ENCODE measurements around the gene NMU.
A peak's percentile ranks its signal among the peaks of the same experiment; 100 is the strongest.
"Not testable (repeated sequence)": the region's sequence is repeated elsewhere in the genome, so short reads cannot be mapped to it uniquely, and the experiment has no call there.

Gene NMU

DNA sequence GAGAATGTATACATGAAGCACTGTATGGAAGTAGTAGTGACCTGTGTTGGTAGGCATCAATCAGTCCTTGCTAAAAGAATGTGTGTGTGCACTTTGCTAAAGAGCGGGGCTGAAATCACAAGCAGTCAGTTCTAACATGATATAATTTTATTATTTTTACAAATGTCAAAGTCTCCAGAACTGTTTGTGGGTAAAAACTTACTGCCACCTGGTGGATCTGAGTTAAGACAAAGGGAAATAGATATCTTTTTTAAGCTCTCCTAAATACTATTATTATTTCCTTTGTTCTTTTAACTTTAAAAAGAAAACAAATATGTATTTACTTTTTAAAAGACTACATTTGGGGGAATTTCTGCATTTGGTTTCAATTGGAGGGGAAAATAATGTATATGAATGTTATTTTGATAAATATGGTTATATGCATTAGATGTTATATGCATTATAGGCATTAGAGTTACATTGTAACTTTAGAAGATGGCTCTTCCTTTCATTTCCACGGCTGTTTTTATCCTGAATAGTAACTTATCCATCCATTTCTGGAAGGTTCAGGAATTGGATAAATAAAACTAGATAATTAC lies 81.6 kb downstream of the NMU start:
- TF ChIP-seq, protein P1, sequence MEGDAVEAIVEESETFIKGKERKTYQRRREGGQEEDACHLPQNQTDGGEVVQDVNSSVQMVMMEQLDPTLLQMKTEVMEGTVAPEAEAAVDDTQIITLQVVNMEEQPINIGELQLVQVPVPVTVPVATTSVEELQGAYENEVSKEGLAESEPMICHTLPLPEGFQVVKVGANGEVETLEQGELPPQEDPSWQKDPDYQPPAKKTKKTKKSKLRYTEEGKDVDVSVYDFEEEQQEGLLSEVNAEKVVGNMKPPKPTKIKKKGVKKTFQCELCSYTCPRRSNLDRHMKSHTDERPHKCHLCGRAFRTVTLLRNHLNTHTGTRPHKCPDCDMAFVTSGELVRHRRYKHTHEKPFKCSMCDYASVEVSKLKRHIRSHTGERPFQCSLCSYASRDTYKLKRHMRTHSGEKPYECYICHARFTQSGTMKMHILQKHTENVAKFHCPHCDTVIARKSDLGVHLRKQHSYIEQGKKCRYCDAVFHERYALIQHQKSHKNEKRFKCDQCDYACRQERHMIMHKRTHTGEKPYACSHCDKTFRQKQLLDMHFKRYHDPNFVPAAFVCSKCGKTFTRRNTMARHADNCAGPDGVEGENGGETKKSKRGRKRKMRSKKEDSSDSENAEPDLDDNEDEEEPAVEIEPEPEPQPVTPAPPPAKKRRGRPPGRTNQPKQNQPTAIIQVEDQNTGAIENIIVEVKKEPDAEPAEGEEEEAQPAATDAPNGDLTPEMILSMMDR (IDR thresholded peaks at IDR 0.05; ENCODE audit: control extremely low read depth, extremely low read depth, low read depth, missing control alignments) = peak; percentile 28
- peak; percentile 26 for DNase-seq (ENCODE audit: extremely low spot score)
- ChIA-PET POLR2A (no interaction called here), CTCF (interaction anchor here (0.6 to 1.5 kb wide), 8 partner anchors 9 to 370 kb away, joined by 3 to 6 read pairs (median 4); no protein-coding TSS in a partner anchor)

DNA sequence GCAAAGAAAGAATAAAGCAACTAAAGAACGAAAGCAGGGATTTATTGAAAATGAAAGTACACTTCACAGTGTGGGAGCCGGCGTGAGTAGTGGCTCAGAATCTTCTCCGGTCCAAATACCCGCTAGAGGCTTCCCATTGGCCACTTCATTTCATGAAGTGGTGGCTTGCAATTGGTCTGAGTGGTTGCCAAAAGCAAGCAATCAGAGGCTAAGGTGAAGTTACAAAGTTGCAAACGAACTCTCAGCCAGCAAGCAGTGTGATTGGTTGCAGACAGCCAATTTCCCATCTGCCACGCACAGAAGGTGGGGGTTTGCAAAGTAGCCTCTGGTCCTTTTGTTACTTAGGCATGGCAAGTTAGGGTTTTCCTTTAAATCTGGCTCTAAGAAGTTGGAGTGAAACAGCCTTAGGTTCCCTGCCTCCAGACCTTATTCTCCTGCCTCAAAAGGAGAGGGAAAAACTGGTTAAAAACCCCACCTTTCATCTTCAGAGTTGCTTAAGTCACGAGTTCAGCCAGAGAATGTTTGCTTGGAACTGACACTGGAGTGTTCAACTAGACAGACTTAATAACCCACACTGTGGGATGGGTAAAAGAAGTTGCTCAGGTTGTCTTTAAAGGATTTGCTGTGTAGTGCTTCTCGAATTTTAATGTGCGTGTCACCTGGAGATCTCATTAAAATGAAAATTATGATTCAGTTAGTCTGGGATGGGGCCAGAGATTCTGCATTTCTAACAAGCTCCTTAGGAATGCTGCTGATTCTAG lies 82.5 kb downstream of the NMU start:
- POLR2A ChIA-PET = no interaction called here
- no peak for DNase-seq (ENCODE audit: extremely low spot score)
- TF ChIP-seq, protein P1 (IDR thresholded peaks at IDR 0.05; ENCODE audit: control extremely low read depth, extremely low read depth, low read depth, missing control alignments) = no peak
- CTCF ChIA-PET = interaction anchor here (1.2 to 1.5 kb wide), 4 partner anchors 11 to 209 kb away, joined by 3 to 6 read pairs (median 4); no protein-coding TSS in a partner anchor

DNA sequence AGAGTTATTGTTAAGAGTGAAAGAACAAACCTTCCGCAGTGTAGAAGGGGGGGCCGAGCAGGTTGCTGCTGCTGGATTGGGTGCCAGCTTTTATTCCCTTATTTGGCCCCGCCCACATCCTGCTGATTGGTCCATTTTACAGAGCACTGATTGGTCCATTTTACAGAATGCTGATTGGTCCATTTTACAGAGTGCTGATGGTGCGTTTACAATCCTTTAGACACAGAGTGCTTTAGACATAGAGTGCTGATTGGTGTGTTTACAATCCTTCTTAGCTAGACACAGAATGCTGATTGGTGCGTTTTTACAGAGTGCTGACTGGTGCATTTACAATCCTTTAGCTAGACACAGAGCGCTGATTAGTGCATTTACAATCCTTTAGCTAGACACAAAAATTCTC lies 84.1 kb downstream of the NMU start:
- DNase-seq (ENCODE audit: extremely low spot score); POLR2A ChIA-PET: not testable (repeated sequence)
- CTCF ChIA-PET = interaction anchor here (1.4 kb wide), 1 partner anchor 12 kb away, joined by 6 read pairs; no protein-coding TSS in a partner anchor

DNA sequence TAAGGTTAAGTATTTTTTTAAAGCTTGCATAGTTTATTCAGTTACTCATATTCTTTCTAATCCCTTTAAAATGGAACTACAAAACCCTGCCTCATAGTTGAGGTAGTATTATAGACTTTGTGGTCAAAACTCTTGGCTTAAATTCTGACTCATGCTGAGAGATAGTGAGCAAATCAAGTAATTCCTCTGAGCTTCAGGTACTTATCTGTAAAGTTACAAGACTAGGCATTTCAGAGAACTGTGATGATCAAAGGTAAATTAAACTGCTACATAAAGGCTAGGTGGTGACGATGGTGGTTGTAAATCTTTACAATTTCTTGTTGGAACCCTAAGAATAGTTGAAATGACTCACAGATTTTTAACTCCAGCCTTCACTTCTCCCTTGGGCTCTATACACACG lies 86.2 kb downstream of the NMU start:
- ChIA-PET POLR2A (no interaction called here), CTCF (interaction anchor here (0.8 to 1.2 kb wide), 4 partner anchors 19 to 315 kb away, joined by 3 to 4 read pairs (median 4); no protein-coding TSS in a partner anchor)
- no peak for DNase-seq (ENCODE audit: extremely low spot score)

DNA sequence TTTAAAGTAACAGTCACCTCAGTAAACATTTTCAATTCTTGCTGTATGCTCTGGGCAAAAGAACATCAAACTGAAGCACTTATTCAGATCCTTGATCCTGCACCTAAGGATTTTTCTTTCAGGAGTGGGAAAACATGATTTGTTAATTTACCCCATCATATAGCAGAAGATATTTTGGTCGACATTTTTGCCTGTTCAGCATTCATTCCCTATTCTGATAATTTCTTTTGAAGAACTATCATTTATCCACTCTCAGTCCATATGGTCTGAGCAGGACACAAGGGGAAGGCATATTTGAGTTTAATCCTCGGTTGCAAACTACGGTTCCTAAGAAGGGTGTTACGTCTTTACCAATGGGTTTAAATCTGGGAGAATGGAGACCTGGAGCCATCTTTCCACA lies 88.2 kb downstream of the NMU start:
- ChIA-PET POLR2A (no interaction called here), CTCF (no interaction called here)
- TF ChIP-seq, protein P1 (IDR thresholded peaks at IDR 0.05; ENCODE audit: control extremely low read depth, extremely low read depth, low read depth, missing control alignments) = no peak
- DNase-seq (ENCODE audit: extremely low spot score) = no peak

More for the DNA sequence above, 86.2 kb downstream of the NMU start:
- TF ChIP-seq, protein P1 (IDR thresholded peaks at IDR 0.05; ENCODE audit: control extremely low read depth, extremely low read depth, low read depth, missing control alignments) = no peak

DNA sequence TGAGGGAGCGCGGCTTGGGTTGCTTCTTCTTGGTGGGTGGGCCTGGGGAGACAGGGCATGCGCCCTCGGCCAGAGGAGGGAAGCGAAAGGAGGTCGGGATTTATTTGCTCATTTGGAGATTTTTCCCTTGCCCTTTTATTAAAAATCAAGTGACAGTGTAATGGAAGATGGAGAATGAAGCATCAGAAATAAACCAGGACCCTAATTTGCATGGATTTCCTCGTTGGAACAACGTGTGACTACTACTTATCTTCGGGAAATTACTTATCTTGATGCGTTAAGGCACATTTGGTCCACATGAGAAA lies 88.7 kb downstream of the NMU start:
- TF ChIP-seq, protein P1 (IDR thresholded peaks at IDR 0.05; ENCODE audit: control extremely low read depth, extremely low read depth, low read depth, missing control alignments) = no peak
- POLR2A ChIA-PET = no interaction called here
- DNase-seq (ENCODE audit: extremely low spot score) = no peak
- CTCF ChIA-PET = no interaction called here

Measured in GM10248 (cell line).